Fibroblast of skin of left quadriceps (primary cell): ENCODE results near the gene CARS2.
"Not testable (repeated sequence)": the region's sequence is repeated elsewhere in the genome, so short reads cannot be mapped to it uniquely, and the experiment has no call there.

Experiments used
- DNase-seq, 2 experiments: peaks; one replicate each; pipeline ENCODE4 v3.0.0-alpha.2; 2013; ENCODE audit warnings: low read depth in 2 of 2

Gene CARS2

DNA sequence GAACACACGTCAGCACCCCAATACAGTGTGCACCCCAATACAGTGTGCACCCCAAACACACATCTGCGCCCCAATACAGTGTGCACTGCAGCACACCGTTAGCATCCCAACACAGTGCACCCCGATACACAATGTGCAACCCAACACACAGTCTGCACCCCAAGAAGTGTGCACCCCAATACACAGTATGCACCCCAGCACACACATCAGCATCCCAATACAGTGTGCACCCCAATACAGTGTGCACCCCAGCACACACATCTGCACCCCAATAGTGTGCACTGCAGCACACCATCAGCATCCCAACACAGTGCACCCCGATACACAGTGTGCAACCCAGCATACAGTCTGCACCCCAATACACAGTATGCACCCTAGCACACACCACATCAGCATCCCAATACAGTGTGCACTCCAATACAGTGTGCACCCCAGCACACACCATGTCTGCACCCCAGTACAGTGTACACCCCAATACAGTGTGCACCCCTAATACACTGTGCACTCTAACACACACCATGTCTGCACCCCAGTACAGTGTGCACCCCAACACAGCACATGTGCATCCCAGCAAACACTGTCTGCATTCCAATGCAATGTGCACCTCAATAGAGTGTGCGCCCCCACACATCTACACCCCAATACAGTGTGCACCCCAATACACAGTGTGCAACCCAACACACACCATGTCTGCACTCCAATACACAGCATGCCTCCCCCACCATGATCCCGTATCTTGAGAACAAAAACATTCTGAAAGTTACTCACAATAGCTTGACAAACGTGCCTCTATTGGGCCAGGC lies 855 bp upstream of the CARS2 start:
- no peak for DNase-seq

DNA sequence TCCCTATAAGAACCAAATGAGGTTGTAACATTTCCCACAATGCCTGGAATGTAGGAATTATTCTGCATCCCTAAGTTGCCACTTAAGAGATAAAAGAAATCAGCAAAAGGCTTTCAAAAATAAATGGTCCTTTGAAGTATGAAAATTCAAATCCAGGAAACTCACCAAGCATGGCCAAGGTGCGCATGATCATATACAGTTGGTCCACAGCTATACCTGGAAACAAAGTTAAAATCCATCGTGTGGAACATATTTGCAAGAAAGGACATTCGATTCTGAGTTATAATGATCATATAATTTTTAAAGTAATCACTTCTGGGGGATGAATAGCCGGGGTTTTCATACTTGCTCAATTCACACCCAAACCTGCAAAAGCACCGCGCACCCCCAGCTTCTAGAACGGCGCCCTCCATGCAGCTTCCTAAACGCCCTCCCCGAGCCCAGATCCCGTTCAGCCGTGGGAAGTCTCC lies 525 bp downstream of the CARS2 start:
- DNase-seq, result no peak

DNA sequence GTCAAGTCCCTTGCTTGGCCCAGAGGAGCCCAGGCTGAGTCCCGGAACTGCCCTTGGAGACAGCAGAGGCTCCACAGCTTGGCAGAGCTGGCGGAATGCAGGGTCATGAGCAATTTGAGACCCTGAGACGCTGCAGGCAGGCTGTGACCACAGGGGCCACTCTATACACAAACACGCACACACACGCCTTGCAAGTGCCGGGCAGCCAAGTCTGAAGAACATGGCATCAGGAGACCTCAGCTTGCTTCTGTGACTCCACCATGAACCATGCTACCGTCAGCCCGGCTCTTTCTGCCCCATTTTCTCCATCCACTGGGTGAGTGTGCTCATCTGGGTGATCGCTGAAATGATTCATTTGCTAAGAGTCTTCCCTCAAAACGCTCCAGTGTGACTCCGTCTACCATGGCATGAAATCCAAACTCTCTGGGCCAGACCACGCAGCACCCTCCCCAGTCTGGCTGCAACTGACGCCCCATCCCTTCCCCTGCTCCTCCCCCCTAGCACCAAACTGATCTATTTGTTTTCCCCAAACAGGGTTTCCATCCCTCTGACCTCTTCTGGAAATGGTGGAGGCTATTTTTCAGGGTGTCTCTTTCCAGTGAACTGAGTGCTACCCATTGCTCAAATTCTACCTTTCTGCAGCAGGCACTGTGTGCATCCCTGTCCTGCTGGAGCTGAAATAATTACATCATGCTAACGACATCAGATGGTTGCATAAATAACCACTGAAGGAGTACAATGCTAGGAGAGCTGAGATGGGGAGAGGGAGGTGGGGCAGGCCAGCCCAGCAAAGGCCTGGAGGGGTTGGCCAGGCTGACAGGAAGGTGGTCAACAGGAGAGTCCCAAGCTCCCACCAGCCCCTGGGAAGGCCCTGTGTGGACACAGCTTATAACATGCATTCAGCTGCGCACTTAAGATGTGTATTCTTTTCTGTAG lies 3.1 kb downstream of the CARS2 start:
- DNase-seq, result no peak

DNA sequence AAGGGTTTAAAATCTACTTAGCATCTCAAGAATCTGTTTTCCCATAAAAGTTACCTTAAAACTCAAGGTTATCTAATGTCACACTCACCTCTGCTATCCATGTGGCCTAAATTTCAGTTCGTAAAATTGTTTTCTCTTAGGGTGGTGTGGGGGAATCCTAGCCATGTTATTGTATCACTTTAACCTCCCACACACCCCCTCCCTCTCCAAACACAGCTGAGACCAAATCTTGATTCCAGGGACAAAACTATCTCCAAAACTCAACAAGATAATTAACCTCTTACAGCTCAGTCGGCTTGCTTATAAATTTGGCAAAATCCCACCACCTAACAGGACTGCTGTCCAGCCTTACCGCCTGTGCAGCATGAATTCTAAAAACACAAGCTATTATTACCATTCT lies 3.8 kb downstream of the CARS2 start:
- no peak for DNase-seq

GRCh38 chr13:110701061-110701460 lies 4.9 kb downstream of the CARS2 start:
- DNase-seq, result not testable (repeated sequence)

GRCh38 chr13:110700641-110701040 lies 5.3 kb downstream of the CARS2 start:
- DNase-seq, result no peak

DNA sequence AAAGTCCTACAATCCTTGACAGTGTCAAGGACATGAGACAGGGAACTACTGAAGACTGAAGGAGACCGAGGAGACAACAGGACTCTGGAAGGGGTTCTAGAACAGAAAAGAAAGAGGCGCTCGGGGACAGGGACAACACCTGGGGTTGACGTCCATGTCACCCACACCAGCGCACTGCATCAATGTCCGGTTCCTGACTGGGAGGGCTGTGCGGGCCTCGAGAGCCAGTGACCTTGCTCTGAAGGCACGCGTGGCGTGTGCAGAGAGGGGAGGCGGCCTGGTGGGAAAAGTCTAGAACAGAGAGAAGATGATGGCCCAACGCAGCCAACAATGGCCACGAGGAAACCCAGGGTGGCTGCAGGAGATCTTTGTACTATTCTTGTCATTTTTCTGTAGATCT lies 5.7 kb downstream of the CARS2 start:
- DNase-seq, result no peak

GRCh38 chr13:110699148-110700145 lies 6.5 kb downstream of the CARS2 start:
- DNase-seq, result no peak

GRCh38 chr13:110698689-110699088 lies 7.2 kb downstream of the CARS2 start:
- DNase-seq, result no peak

DNA sequence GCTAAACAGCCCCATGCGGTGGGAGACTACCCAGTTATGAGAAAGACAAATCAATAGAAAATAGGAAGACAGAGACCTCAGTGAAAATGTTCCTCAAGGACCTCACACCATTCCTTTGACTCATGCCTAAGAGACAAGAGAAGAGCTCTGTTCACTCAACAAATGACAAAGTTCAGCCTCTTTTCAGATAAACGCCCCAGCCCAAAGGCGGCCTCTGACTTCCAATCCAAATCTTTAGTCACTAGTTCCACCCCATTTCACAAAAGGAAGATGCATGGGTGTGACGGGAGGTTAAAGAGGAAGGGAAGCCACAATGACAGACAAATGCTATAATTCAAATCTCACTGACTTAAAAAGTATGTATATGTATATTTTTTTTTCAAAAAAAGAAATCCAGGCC lies 8.1 kb downstream of the CARS2 start:
- no peak for DNase-seq

- no peak for DNase-seq
Measured at GRCh38 chr13:110696776-110697175, 9.1 kb downstream of the CARS2 start.

DNA sequence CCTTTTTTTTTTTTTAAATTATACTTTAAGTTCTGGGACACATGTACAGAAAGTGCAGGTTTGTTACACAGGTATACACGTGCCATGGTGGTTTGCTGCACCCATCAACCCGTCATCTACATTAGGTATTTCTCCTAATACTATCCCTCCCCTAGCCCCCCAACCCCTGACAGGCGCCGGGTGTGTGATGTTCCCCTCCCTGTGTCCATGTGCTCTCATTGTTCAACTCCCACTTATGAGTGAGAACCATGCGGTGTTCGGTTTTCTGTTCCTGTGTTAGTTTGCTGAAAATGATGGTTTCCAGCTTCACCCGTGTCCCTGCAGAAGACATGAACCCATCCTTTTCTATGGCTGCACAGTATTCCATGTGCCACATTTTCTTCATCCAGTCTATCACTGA lies 10.1 kb downstream of the CARS2 start:
- not testable (repeated sequence) for DNase-seq

GRCh38 chr13:110690516-110690915 lies 15.4 kb downstream of the CARS2 start:
- no peak for DNase-seq

- DNase-seq, result no peak
Measured at GRCh38 chr13:110689711-110690110, 16.2 kb downstream of the CARS2 start.

- no peak for DNase-seq
Measured at GRCh38 chr13:110689041-110689440, 16.9 kb downstream of the CARS2 start.

GRCh38 chr13:110687736-110688135 lies 18.2 kb downstream of the CARS2 start:
- no peak for DNase-seq

DNA sequence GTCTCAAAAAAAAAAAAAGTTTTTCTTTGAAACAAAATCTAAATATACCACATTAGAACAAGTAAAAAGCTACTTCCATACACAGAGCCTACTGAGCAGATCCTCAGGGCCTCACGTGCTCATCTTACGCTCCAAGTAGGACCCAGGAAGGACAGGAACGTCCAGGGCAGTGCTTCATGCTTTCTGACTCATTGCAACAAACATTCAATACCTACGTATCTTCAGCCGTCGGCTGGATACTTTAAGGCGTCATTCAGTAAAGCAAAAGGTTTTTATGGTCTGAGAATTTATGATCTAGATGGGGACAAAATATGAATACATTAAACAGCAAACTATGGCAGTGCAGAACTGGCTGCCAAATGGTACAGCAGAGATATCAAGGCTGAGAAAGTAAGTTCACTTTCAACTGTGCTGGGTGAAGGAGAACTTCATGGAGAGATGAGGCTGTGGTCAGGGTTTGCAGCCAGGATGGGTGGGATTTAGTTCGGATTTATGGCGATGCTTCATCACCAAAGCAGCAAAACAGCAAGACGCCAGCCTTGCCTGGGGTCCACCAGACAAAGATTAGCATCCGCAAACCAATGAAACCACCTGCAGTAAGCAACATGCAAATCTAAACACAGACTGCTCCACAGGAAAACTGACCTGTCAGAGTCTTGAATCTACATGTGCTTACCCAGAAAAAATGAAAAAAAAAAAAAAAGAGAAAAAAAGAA lies 20.5 kb downstream of the CARS2 start:
- peak; percentile 16 to 33 for DNase-seq

- DNase-seq, result no peak
Measured at GRCh38 chr13:110684388-110685056, 21.4 kb downstream of the CARS2 start.

DNA sequence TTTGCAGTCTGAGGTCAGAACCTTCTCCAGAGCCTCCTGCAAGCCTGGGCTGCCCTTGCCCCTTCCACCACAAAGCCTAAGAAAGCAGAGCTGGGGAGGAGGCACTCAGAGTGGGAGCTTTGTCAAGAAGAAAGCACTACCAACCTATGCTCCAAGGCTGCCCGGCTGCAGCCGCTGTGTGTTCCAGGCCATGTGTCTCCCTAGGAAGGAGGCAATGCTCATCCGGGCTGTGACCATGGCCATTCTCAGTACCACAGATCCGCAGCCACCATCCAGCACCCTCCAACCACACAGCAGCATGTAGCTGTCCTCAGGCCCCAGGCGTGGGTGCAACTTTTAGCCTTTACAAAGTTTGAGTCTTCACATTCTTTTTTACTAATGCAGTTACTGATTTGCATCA lies 22.0 kb downstream of the CARS2 start:
- no peak for DNase-seq

- DNase-seq, result no peak
Measured at GRCh38 chr13:110683203-110683883, 22.6 kb downstream of the CARS2 start.
